Stimulated activated memory B cell treated with anti-CD40 and anti-IgM and Interleukin-4, amounts not matched to agents 10 μg/mL and 1 μg/mL and 100 μg/mL, for 72 hours (primary cell): ENCODE results near the gene RANBP10.

ENCODE experiments used
- ATAC-seq: fragments of 150-1000 bp; cut with Tn5 transposase; 2 replicates; pipeline ENCODE4 v1.10.0; 2021
- H3K27ac Mint-ChIP-seq: one replicate; pipeline ENCODE4 v1.8.0; 2022; ENCODE audit warnings: mild to moderate bottlenecking, mixed read lengths
- H3K27me3 Mint-ChIP-seq: one replicate; pipeline ENCODE4 v1.8.0; 2022; ENCODE audit warnings: mixed read lengths
- H3K36me3 Mint-ChIP-seq: one replicate; pipeline ENCODE4 v1.8.0; 2022; ENCODE audit warnings: mixed read lengths
- H3K4me1 Mint-ChIP-seq: one replicate; pipeline ENCODE4 v1.8.0; 2022; ENCODE audit warnings: mixed read lengths
- H3K4me3 Mint-ChIP-seq: one replicate; pipeline ENCODE4 v1.8.0; 2022; ENCODE audit warnings: mild to moderate bottlenecking, moderate library complexity, mixed read lengths
- H3K9me3 Mint-ChIP-seq: one replicate; pipeline ENCODE4 v1.8.0; 2022; ENCODE audit warnings: mixed read lengths

RANBP10 gene

DNA sequence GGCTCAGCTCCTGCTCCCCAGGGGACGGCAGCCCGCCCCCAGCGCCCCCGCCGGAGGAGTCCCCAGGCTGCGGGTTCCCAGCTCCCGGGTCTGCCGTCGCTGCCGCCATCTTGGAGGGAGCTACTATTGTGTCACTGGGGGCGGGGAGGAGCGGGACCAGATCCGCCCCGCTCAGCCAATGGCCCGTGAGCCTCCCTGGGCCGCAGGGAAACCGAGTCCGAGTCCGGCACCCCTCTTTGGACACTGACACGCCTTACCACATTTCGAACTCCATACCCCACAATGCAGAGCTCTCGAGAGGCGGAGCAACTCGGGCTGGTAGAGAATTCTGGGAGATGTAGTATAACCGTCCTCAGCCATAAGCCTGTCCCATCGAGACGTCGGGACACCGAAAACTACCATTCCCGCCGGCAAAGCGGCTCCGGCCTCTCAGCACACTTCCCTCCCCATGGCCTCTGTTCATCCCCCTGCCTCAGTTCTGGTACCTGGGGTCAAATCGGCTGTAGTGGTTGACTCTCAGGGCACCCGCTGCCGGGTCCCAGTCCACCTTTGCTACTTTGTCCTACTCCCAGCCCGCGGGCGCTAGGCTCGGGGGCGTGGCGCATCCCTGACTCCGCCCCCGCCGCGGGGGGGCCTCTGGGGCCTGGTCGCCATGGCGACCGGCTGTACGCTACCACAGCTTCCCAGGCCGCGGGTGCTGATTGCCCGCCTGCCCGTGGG is at the start of gene RANBP10, which contains the start of gene TSNAXIP1:
TSS of gene RANBP10 (minus strand) at position 133 of the 720 bp plus-strand sequence. CDS start at position 109, 24 bp downstream.
TSS of gene TSNAXIP1 (plus strand) at position 462 of the 720 bp plus-strand sequence. CDS start 261 bp downstream, outside the sequence.
- Mint-ChIP-seq H3K4me3 (peak within 1 kb of the TSS; percentile 93), H3K27ac (peak within 1 kb of the TSS; percentile 76), H3K27me3 (no peaks in the 10 kb centered on the region), H3K36me3 (peaks cover 13% of the 10 kb centered on the region), H3K4me1 (peaks cover 44% of the 10 kb centered on the region), H3K9me3 (no peaks in the 10 kb centered on the region)
- ATAC-seq: peak; percentile 98

DNA sequence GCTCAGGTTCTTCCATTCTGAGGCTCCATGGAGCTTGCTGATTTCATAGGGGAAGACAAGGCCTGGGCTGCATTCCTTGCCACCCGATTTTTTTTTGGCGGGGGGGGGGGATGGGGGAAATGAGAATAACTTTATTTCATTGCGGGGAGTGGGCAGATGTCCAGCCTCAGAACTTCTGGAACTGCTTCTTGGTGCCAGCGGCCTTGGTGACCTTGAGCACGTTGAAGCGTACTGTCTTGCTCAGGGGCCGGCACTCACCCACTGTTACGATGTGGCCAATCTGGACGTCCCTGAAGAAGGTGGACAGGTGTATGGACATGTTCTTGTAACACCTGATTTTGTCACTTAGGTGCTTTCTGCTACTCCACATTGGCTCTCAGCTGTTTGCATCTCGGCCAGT is 49.4 kb upstream of the RANBP10 start:
- Mint-ChIP-seq H3K4me3 (no peak overlapping the region), H3K27ac (no peak overlapping the region), H3K9me3 (no peaks in the 10 kb centered on the region), H3K36me3 (peaks cover under 1% of the 10 kb centered on the region), H3K27me3 (no peaks in the 10 kb centered on the region), H3K4me1 (peaks cover 34% of the 10 kb centered on the region)
- ATAC-seq: no peak

DNA sequence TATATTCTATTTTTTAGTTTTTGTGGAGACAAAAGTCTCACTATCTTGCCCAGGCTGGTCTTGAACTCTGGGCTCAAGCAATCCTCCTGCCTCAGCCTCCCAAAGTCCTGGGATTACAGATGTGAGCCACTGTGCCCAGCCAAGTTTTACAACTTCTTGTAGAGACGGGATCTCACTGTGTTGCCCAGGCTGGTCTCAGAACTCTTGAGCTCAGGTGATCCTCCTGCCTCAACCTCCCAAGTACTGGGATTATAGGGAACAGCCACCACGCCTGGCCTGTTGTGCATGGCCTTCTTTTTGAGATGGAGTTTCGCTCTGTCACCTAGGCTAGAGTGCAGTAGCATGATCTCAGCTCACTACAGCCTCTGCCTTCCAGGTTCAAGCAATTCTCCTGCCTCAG is 47.3 kb upstream of the RANBP10 start:
- H3K27ac Mint-ChIP-seq: no peak overlapping the region

DNA sequence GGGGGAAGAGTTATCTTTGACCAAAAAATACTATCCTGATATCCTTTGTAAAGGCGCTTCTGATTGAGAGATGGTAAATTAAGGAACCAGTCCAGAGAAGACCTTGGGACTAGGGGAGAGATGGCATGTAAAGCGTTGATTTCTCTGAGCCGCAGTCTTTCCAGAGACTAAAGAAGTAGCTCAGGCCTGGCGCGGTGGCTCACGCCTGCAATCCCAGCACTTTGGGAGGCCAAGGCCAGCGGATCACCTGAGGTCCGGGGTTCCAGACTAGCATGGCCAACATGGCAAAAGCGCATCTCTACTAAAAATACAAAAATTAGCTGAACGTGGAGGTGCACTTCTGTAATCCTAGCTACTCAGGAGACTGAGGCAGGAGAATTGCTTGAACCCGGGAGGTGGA is 41.8 kb upstream of the RANBP10 start:
- Mint-ChIP-seq H3K27ac (peak overlapping the region; percentile 87), H3K9me3 (no peaks in the 10 kb centered on the region), H3K36me3 (peaks cover 12% of the 10 kb centered on the region), H3K4me3 (peak overlapping the region; percentile 86), H3K27me3 (no peaks in the 10 kb centered on the region), H3K4me1 (peaks cover 53% of the 10 kb centered on the region)
- ATAC-seq: no peak

More for the DNA sequence above, 47.3 kb upstream of the RANBP10 start:
- H3K27me3 Mint-ChIP-seq: no peaks in the 10 kb centered on the region
- H3K9me3 Mint-ChIP-seq: no peaks in the 10 kb centered on the region
- H3K36me3 Mint-ChIP-seq: peaks cover 7% of the 10 kb centered on the region
- H3K4me1 Mint-ChIP-seq: peaks cover 40% of the 10 kb centered on the region
- H3K4me3 Mint-ChIP-seq: no peak overlapping the region
- no peak for ATAC-seq

DNA sequence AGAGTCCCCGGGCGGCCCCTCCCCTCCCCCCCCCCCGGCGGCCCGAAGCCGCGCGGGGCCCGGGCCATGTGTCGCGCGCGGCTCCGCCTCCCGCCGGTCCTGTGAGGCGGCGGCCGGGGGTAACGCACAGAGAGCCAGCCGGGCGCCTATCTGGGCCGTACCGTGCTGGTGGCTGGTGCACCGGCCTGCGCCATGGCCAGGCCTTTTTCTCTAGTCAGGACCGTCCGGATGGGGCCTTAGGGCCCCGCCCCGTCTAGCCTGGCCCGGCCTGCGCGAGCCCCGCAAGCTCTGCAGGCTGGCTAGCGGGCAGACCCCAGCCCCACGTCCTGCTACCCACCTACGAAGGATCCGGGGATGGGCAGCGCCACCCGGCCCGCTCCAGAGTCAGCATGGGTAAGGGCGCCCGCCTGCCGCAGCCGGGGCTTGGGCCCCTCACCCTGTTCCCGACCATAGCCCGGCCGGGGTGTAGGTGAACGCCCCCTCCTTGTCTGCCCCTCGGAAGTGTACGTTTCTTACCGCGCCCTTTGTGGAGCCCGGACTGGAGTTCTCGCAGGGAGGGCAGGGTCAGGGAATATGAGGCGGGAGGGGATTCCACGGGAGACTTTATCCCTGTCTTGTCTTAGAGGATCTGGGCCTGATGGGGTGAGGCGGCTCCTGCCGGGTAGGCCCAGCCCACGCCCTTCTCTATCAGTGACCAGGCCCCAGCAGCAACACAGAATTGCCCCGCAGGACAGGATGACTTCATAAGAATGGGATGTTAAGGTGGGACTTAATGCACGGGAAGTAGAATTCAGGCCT is 40.9 kb upstream of the RANBP10 start, which contains the start of gene CENPT:
TSS of gene CENPT (minus strand) at position 630 of the 798 bp plus-strand sequence. CDS start 13,834 bp downstream, outside the sequence.
- H3K9me3 Mint-ChIP-seq: no peaks in the 10 kb centered on the region
- peaks cover 56% of the 10 kb centered on the region for H3K4me1 Mint-ChIP-seq

DNA sequence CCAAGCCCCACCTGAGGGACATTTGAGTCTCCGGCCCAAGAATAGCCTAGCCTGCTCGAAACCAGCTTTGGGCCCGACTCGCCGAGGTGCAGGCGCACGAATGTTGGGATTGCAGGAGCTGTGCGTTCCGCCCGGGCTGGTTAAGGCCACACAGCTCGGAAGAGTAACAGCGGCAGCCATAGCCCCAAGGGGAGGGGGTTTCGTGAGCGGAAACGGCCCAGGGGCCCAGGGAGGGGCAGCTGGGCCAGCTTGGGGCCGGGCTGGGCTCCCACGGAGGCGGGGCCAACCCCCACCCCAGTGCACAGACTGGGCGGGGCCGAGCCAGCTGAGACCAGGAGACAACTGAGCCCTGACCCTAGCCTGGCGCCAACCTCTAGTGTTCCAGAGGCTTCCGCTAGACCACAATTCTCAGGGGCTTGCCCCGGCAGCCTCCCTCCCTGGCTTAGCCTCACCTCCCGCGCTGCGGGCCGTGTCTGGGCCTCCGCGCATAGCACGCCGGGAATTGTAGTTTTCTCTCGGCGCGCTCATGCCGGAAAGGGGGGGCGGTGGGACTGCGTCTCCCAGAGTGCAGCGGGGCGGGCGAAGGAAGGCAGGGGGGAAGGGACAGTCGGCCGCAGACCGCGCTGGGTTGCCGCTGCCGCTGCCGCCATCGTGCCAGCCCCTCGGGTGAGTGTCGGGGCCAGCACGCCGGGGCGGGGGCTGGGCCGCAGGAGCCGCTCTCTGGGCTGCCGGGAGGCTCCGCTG is 40.1 kb upstream of the RANBP10 start, which contains the start of gene NUTF2:
TSS of gene NUTF2 (plus strand) at position 614 of the 744 bp plus-strand sequence. CDS start 18,198 bp downstream, outside the sequence.
- ATAC-seq: peak; percentile 82
- H3K27ac Mint-ChIP-seq: peak within 1 kb of the TSS; percentile 87

More for the DNA sequence above, 40.9 kb upstream of the RANBP10 start, which contains the start of gene CENPT:
- Mint-ChIP-seq H3K27me3 (no peaks in the 10 kb centered on the region), H3K4me3 (peak within 1 kb of the TSS; percentile 88), H3K27ac (peak within 1 kb of the TSS; percentile 87), H3K36me3 (peaks cover 12% of the 10 kb centered on the region)
- peak; percentile 69 for ATAC-seq

DNA sequence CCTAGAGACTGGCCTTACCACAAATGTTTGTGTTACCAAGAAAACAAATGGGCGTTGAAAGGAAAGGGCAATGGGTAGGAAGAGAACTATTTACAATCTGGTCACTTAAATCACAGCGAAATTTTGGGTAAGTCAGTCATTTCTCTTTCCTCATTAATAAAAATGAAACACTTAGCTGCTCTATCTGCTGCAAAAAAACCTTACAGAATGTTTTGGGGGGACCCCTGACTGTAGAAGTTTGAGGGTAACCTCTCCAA is 39.6 kb upstream of the RANBP10 start:
- ATAC-seq: no peak
- peak overlapping the region; percentile 88 for H3K4me3 Mint-ChIP-seq
- no peaks in the 10 kb centered on the region for H3K9me3 Mint-ChIP-seq
- H3K27ac Mint-ChIP-seq: peak overlapping the region; percentile 87
- H3K27me3 Mint-ChIP-seq: no peaks in the 10 kb centered on the region
- peaks cover 12% of the 10 kb centered on the region for H3K36me3 Mint-ChIP-seq
- H3K4me1 Mint-ChIP-seq: peaks cover 60% of the 10 kb centered on the region

More for the DNA sequence above, 40.1 kb upstream of the RANBP10 start, which contains the start of gene NUTF2:
- Mint-ChIP-seq H3K9me3 (no peaks in the 10 kb centered on the region), H3K27me3 (no peaks in the 10 kb centered on the region), H3K36me3 (peaks cover 12% of the 10 kb centered on the region), H3K4me3 (peak within 1 kb of the TSS; percentile 88), H3K4me1 (peaks cover 59% of the 10 kb centered on the region)

DNA sequence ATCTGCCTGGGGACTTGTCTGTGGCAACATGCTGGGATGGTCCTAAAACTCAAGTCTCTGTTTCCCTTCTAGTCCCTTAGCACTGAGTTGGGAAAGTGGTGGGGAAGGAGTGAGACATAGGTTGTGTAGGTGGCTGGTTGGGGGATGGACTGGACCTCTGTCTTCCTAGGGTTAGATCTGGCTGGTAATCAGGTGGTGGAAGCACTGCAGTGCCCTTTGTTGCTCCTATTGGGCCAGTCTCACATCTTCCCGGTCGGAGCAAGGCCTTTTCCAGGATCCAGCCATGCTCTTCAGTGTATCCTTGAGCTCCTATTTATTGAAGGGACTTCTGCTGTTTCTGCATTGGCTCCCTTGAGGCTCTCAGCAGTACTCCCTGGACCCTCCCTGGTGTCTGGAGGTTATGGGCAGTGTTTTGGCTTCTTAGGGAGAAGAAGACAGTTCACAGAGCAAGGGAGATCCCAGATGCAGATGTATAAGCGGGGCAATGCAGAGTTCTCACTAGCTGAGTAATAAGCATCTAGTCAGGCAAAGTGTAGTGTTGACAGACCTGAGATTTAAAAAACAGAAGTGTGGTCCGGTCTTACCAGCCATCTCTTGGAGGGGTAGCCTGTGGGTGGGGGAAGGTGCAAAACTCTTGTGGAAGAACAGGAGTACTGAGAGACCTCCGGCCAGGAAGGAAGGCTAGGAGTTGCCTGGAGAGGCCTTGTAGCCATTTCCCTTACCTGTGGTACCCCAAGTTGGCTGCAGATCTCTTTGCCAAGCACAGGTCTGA is 39.1 kb upstream of the RANBP10 start:
- Mint-ChIP-seq H3K4me3 (peak overlapping the region; percentile 88), H3K9me3 (no peaks in the 10 kb centered on the region), H3K27ac (peak overlapping the region; percentile 87), H3K36me3 (peaks cover 12% of the 10 kb centered on the region), H3K4me1 (peaks cover 60% of the 10 kb centered on the region), H3K27me3 (no peaks in the 10 kb centered on the region)
- ATAC-seq: no peak

DNA sequence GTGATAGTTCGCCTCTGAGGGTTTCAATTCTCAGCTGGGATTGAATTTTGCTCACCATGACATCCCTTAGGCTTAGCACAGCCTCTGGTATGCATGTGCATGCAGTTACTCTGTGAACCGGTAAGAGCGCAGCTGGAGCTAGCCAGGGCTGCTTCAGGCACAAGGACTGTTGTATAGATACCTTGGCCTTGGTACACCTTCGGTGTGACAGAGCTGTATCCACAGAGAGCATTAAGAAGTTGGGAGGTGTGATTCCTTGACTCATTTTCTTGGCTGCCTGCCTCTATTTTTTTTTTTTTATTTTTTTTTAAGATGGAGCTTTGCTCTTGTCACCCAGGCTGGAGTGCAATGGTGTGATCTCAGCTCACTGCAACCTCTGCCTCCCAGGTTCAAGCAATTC is 38.1 kb upstream of the RANBP10 start:
- Mint-ChIP-seq H3K4me3 (peak overlapping the region; percentile 11), H3K9me3 (no peaks in the 10 kb centered on the region), H3K4me1 (peaks cover 52% of the 10 kb centered on the region), H3K27me3 (no peaks in the 10 kb centered on the region), H3K36me3 (peaks cover 5% of the 10 kb centered on the region), H3K27ac (no peak overlapping the region)
- no peak for ATAC-seq

DNA sequence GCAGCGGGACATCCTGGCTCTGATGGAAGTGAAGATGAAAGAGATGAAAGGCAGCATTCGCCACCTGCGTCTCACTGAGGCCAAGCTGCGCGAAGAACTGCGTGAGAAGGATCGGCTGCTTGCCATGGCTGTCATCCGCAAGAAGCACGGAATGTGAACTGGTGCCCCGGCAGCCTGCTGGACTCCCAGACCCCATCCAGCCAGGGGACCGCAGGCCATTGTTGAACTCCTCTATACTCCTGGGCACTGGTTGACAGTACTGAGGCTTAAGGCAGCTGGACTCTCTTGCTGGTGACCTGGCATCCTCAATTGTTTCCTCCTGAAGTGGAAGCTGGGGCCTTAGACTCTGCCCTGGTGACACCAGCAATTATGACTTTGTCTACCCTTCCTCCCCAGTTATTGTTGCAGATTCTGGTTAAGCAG is 37.0 kb upstream of the RANBP10 start:
- Mint-ChIP-seq H3K36me3 (peaks cover 5% of the 10 kb centered on the region), H3K27ac (peak overlapping the region; percentile 92), H3K27me3 (no peaks in the 10 kb centered on the region), H3K4me1 (peaks cover 46% of the 10 kb centered on the region), H3K4me3 (peak overlapping the region; percentile 92), H3K9me3 (no peaks in the 10 kb centered on the region)
- no peak for ATAC-seq

DNA sequence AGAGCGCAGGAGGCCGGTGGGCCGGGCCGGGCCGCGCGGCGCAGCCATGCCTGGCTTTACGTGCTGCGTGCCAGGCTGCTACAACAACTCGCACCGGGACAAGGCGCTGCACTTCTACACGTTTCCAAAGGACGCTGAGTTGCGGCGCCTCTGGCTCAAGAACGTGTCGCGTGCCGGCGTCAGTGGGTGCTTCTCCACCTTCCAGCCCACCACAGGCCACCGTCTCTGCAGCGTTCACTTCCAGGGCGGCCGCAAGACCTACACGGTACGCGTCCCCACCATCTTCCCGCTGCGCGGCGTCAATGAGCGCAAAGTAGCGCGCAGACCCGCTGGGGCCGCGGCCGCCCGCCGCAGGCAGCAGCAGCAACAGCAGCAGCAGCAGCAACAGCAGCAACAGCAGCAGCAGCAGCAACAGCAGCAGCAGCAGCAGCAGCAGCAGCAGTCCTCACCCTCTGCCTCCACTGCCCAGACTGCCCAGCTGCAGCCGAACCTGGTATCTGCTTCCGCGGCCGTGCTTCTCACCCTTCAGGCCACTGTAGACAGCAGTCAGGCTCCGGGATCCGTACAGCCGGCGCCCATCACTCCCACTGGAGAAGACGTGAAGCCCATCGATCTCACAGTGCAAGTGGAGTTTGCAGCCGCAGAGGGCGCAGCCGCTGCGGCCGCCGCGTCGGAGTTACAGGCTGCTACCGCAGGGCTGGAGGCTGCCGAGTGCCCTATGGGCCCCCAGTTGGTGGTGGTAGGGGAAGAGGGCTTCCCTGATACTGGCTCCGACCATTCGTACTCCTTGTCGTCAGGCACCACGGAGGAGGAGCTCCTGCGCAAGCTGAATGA is 36.4 kb upstream of the RANBP10 start:
- peak overlapping the region; percentile 92 for H3K4me3 Mint-ChIP-seq
- peak; percentile 62 for ATAC-seq
- H3K9me3 Mint-ChIP-seq: no peaks in the 10 kb centered on the region
- H3K36me3 Mint-ChIP-seq: peaks cover 5% of the 10 kb centered on the region
- peak overlapping the region; percentile 92 for H3K27ac Mint-ChIP-seq
- peaks cover 39% of the 10 kb centered on the region for H3K4me1 Mint-ChIP-seq
- H3K27me3 Mint-ChIP-seq: no peaks in the 10 kb centered on the region

DNA sequence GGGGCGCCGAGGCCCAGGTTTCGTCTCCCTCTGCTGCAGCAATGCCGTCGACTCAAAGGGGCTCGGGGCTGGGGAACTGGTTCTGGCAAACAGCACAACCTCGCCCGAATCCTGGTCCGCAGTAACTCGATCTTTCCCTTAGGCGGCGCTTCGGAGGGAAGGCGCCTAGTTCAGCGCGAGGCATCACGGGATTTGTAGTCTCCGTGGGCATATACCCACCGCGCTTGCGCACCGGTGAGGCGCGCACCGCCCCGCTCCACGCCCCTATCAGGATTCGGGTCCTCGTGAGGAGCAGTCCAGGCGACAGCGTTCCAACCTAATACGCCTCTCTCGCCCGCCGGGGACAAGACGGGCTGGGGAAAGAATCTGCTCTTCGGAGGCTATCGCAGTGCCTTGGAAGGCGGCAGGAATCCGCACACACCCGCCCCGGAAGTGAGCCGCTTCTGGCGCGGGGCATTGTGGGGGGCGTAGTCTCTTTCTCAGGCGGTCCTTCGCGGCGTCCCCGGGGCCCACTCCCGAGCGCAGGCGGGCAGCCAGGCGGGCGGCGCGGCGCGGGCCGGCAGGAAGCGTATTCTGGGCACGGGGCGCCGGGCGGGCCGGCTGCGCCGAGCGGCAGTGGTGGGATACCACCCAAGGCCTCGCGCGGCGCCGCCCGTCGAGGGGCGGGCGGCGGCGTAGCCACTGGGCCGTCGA is 35.6 kb upstream of the RANBP10 start, which contains the start of gene THAP11:
TSS of gene THAP11 (plus strand) at position 505 of the 693 bp plus-strand sequence. CDS start 235 bp downstream, outside the sequence.
- peak within 1 kb of the TSS; percentile 98 for H3K4me3 Mint-ChIP-seq
- peaks cover 5% of the 10 kb centered on the region for H3K36me3 Mint-ChIP-seq
- H3K4me1 Mint-ChIP-seq: peaks cover 34% of the 10 kb centered on the region
- H3K27ac Mint-ChIP-seq: peak within 1 kb of the TSS; percentile 92
- peak; percentile 77 for ATAC-seq
- no peaks in the 10 kb centered on the region for H3K9me3 Mint-ChIP-seq
- H3K27me3 Mint-ChIP-seq: no peaks in the 10 kb centered on the region

DNA sequence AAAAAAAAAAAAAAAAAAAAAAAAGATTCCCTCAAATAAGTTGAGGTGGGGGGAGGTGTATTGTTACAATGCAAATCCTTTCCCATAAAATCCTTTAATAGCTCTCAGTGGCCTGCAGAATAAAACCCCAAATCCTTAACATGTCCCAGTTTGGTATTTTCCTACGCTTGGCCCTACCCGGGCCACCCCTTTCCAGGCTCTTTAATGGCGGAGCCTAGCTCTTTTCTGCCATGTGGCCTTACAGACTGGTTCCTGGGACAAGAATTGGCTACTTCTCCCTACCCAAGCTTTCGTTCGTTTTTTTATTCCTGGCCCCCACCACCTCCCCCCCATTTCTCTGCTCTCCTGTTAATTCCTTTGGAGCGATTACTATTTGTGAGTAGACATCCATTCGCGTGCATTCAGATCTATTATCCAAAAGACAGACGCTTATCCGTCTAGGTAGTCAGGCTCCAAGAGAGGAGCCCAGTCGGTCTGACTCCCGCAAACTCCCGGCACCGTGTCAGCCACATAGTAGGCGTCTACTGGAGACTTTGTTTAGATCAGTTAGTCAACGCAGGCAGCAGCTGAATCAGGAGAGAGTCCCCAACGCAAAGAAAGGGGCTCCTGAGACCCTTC is 34.9 kb upstream of the RANBP10 start:
- peak overlapping the region; percentile 98 for H3K4me3 Mint-ChIP-seq
- H3K36me3 Mint-ChIP-seq: peaks cover 5% of the 10 kb centered on the region
- H3K27ac Mint-ChIP-seq: peak overlapping the region; percentile 92
- ATAC-seq: no peak
- peaks cover 34% of the 10 kb centered on the region for H3K4me1 Mint-ChIP-seq
- no peaks in the 10 kb centered on the region for H3K9me3 Mint-ChIP-seq
- no peaks in the 10 kb centered on the region for H3K27me3 Mint-ChIP-seq
